Duodenal mucosa (tissue), 2 donors: ENCODE results near the gene SPTBN2.

Experiments
- H3K27ac ChIP-seq: one replicate; pipeline ENCODE4 v1.7.0; 2013; ENCODE audit warnings: low read depth, low read length
- H3K27me3 ChIP-seq, 2 donors: one replicate each; pipeline ENCODE4 v1.7.0; 2013; ENCODE audit warnings: low read length in 2 of 2, control low read depth in 1 of 2; ENCODE audit not compliant: insufficient read depth in 2 of 2, control insufficient read depth in 1 of 2
- H3K36me3 ChIP-seq, 2 donors: one replicate each; pipeline ENCODE4 v1.7.0; 2013; ENCODE audit warnings: low read length in 2 of 2, control low read depth in 1 of 2; ENCODE audit not compliant: insufficient read depth in 2 of 2, control insufficient read depth in 1 of 2
- H3K4me1 ChIP-seq, 2 donors: one replicate each; pipeline ENCODE4 v1.7.0; 2013; ENCODE audit warnings: low read length in 2 of 2, control low read depth in 1 of 2; ENCODE audit not compliant: insufficient read depth in 2 of 2, control insufficient read depth in 1 of 2
- H3K4me3 ChIP-seq, 2 donors: one replicate each; pipeline ENCODE4 v1.7.0; 2013; ENCODE audit warnings: low read length in 2 of 2, low read depth in 1 of 2
- H3K9ac ChIP-seq, 2 donors: one replicate each; pipeline ENCODE4 v1.7.0; 2013; ENCODE audit warnings: low read length in 2 of 2, low read depth in 1 of 2
- H3K9me3 ChIP-seq, 2 donors: one replicate each; pipeline ENCODE4 v1.7.0; 2013; ENCODE audit warnings: low read length in 2 of 2, control low read depth in 1 of 2; ENCODE audit not compliant: control insufficient read depth in 1 of 2

Gene SPTBN2

GRCh38 chr11:66685276-66686099 is 43.5 kb downstream of the SPTBN2 start:
- Histone ChIP-seq H3K27ac (no peak overlapping the region), H3K9me3 (no peaks in the 10 kb centered on the region), H3K36me3 (no peaks in the 10 kb centered on the region), H3K9ac (no peak overlapping the region), H3K4me3 (no peak overlapping the region), H3K27me3 (no peaks in the 10 kb centered on the region), H3K4me1 (no peaks in the 10 kb centered on the region)

- H3K4me3 ChIP-seq: no peak overlapping the region
- no peaks in the 10 kb centered on the region for H3K36me3 ChIP-seq
- no peaks in the 10 kb centered on the region for H3K27me3 ChIP-seq
- no peak overlapping the region for H3K27ac ChIP-seq
- no peak overlapping the region for H3K9ac ChIP-seq
- no peaks in the 10 kb centered on the region for H3K4me1 ChIP-seq
- no peaks in the 10 kb centered on the region for H3K9me3 ChIP-seq
Measured at GRCh38 chr11:66684635-66685034, 44.4 kb downstream of the SPTBN2 start.

- Histone ChIP-seq H3K4me1 (no peaks in the 10 kb centered on the region), H3K36me3 (no peaks in the 10 kb centered on the region), H3K27me3 (no peaks in the 10 kb centered on the region), H3K4me3 (no peak overlapping the region), H3K9ac (no peak overlapping the region), H3K9me3 (no peaks in the 10 kb centered on the region), H3K27ac (no peak overlapping the region)
Measured at GRCh38 chr11:66683877-66684276, 45.1 kb downstream of the SPTBN2 start.

- H3K27ac ChIP-seq: no peak overlapping the region
- H3K36me3 ChIP-seq: no peaks in the 10 kb centered on the region
- no peak overlapping the region for H3K9ac ChIP-seq
- H3K27me3 ChIP-seq: no peaks in the 10 kb centered on the region
- no peaks in the 10 kb centered on the region for H3K9me3 ChIP-seq
- H3K4me3 ChIP-seq: no peak overlapping the region
- H3K4me1 ChIP-seq: peaks cover 6 to 15% of the 10 kb centered on the region in 2 donors
Measured at GRCh38 chr11:66680966-66681645, 47.9 kb downstream of the SPTBN2 start.

GRCh38 chr11:66677599-66678375 is 51.2 kb downstream of the SPTBN2 start, which contains the start of gene RBM4B:
TSS of gene RBM4B (minus strand) at chr11:66677887. CDS start at chr11:66677079, 808 bp downstream.
- Histone ChIP-seq H3K4me3 (peak within 1 kb of the TSS; percentile 84 to 95), H3K4me1 (peaks cover 19 to 30% of the 10 kb centered on the region in 2 donors), H3K27ac (peak within 1 kb of the TSS; percentile 96), H3K36me3 (no peaks in the 10 kb centered on the region), H3K9ac (peak within 1 kb of the TSS; percentile 85 to 90), H3K27me3 (no peaks in the 10 kb centered on the region), H3K9me3 (no peaks in the 10 kb centered on the region)

- H3K27ac ChIP-seq: peak overlapping the region; percentile 96
- H3K27me3 ChIP-seq: no peaks in the 10 kb centered on the region
- no peaks in the 10 kb centered on the region for H3K36me3 ChIP-seq
- H3K4me3 ChIP-seq: peak overlapping the region; percentile 84 to 95
- peak overlapping the region; percentile 85 to 90 for H3K9ac ChIP-seq
- H3K4me1 ChIP-seq: peaks cover 19 to 30% of the 10 kb centered on the region in 2 donors
- H3K9me3 ChIP-seq: no peaks in the 10 kb centered on the region
Measured at GRCh38 chr11:66676931-66677598, 52.0 kb downstream of the SPTBN2 start.

GRCh38 chr11:66676282-66676919 is 52.6 kb downstream of the SPTBN2 start:
- H3K9ac ChIP-seq: no peak overlapping the region

GRCh38 chr11:66674964-66675602 is 53.9 kb downstream of the SPTBN2 start:
- H3K4me1 ChIP-seq: peaks cover 19 to 30% of the 10 kb centered on the region in 2 donors
- H3K27me3 ChIP-seq: no peaks in the 10 kb centered on the region
- no peak overlapping the region for H3K4me3 ChIP-seq

More at GRCh38 chr11:66676282-66676919, 52.6 kb downstream of the SPTBN2 start:
- Histone ChIP-seq H3K27ac (no peak overlapping the region), H3K4me3 (peak overlapping the region; percentile 84 to 95), H3K27me3 (no peaks in the 10 kb centered on the region), H3K9me3 (no peaks in the 10 kb centered on the region), H3K4me1 (peaks cover 19 to 30% of the 10 kb centered on the region in 2 donors), H3K36me3 (no peaks in the 10 kb centered on the region)

GRCh38 chr11:66670816-66671215 is 58.2 kb downstream of the SPTBN2 start:
- no peaks in the 10 kb centered on the region for H3K9me3 ChIP-seq
- H3K27ac ChIP-seq: no peak overlapping the region
- H3K9ac ChIP-seq: no peak overlapping the region
- peaks cover 16 to 34% of the 10 kb centered on the region in 2 donors for H3K36me3 ChIP-seq
- no peaks in the 10 kb centered on the region for H3K27me3 ChIP-seq
- peaks cover 10 to 12% of the 10 kb centered on the region in 2 donors for H3K4me1 ChIP-seq
- no peak overlapping the region for H3K4me3 ChIP-seq

More at GRCh38 chr11:66674964-66675602, 53.9 kb downstream of the SPTBN2 start:
- no peak overlapping the region for H3K27ac ChIP-seq
- no peaks in the 10 kb centered on the region for H3K36me3 ChIP-seq
- H3K9me3 ChIP-seq: no peaks in the 10 kb centered on the region
- H3K9ac ChIP-seq: no peak overlapping the region
